Mesothelial cell of epicardium (in vitro differentiated cells): Measurements from ENCODE around the gene NCLN. TPM values are rescaled to one million over a fixed set of nuclear protein-coding genes. Genes with fewer than 3 reads are reported as not detected.

Experiments used
- DNase-seq, 2 experiments: peaks; one replicate each; pipeline ENCODE4 v3.0.0; 2021; ENCODE audit warnings: low spot score in 2 of 2; ENCODE audit not compliant: unreplicated experiment in 2 of 2
- H3K27ac Mint-ChIP-seq: 2 replicates; pipeline ENCODE4 v1.8.0; 2021; ENCODE audit warnings: mixed read lengths
- H3K27me3 Mint-ChIP-seq: 2 replicates; pipeline ENCODE4 v1.8.0; 2021; ENCODE audit warnings: low read depth, mixed read lengths
- H3K36me3 Mint-ChIP-seq: 2 replicates; pipeline ENCODE4 v1.8.0; 2021; ENCODE audit warnings: mixed read lengths
- H3K4me1 Mint-ChIP-seq: 2 replicates; pipeline ENCODE4 v1.8.0; 2021; ENCODE audit warnings: mixed read lengths
- H3K4me3 Mint-ChIP-seq: 2 replicates; pipeline ENCODE4 v1.8.0; 2021; ENCODE audit warnings: mild to moderate bottlenecking, moderate library complexity, mixed read lengths
- H3K9me3 Mint-ChIP-seq: 2 replicates; pipeline ENCODE4 v1.8.0; 2021; ENCODE audit warnings: mixed read lengths
- total RNA-seq: library from RNA; stranded (reverse); gene quantifications from 3 replicates; pipeline ENCODE4 v1.2.1, GENCODE V29; 2021
- TF ChIP-seq, protein P1 (sequence below): fragments of 200-600 bp; sonication (generic); IDR thresholded peaks from one replicate; pipeline ENCODE4 v1.5.0; 2021; ENCODE audit warnings: antibody characterized with exemption; ENCODE audit not compliant: unreplicated experiment

Gene NCLN
- total RNA-seq, 1 donor from 2014 or later: 51.2 TPM

DNA sequence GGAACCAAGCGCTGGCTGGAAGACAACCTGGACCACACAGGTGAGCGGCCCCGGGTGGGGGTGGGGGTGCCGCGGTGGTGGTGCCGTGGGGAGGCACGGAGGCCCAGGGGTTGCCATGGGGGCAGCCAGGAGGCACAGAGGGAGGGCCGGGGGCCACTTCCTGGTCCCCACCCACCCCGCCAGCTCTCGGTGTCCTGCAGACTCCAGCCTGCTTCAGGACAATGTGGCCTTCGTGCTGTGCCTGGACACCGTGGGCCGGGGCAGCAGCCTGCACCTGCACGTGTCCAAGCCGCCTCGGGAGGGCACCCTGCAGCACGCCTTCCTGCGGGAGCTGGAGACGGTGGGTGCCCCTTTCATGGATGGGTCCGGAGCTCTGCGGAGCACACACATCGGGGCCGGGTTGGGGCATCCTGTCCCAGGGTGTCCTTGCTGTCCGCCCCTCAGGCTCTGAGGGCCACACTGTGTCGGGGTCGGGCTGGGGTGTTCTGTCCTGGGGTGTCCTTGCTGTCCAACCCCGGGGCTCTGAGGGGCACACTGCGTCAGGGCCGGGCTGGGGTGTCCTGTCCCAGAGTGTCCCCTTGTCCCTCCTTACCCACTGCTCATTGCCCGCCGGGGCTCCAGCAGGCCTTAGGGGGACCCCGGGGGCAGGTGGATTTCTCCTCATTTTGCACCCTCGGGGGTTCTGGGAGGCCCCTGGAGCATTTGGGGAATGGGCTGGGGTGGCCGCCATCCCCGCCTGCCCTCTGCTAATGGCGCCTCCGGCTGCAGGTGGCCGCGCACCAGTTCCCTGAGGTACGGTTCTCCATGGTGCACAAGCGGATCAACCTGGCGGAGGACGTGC is 18.3 kb downstream of the NCLN start:
- no peak for DNase-seq
- TF ChIP-seq, protein P1, sequence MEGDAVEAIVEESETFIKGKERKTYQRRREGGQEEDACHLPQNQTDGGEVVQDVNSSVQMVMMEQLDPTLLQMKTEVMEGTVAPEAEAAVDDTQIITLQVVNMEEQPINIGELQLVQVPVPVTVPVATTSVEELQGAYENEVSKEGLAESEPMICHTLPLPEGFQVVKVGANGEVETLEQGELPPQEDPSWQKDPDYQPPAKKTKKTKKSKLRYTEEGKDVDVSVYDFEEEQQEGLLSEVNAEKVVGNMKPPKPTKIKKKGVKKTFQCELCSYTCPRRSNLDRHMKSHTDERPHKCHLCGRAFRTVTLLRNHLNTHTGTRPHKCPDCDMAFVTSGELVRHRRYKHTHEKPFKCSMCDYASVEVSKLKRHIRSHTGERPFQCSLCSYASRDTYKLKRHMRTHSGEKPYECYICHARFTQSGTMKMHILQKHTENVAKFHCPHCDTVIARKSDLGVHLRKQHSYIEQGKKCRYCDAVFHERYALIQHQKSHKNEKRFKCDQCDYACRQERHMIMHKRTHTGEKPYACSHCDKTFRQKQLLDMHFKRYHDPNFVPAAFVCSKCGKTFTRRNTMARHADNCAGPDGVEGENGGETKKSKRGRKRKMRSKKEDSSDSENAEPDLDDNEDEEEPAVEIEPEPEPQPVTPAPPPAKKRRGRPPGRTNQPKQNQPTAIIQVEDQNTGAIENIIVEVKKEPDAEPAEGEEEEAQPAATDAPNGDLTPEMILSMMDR: no peak
- H3K9me3 Mint-ChIP-seq: no peaks in the 10 kb centered on the region

DNA sequence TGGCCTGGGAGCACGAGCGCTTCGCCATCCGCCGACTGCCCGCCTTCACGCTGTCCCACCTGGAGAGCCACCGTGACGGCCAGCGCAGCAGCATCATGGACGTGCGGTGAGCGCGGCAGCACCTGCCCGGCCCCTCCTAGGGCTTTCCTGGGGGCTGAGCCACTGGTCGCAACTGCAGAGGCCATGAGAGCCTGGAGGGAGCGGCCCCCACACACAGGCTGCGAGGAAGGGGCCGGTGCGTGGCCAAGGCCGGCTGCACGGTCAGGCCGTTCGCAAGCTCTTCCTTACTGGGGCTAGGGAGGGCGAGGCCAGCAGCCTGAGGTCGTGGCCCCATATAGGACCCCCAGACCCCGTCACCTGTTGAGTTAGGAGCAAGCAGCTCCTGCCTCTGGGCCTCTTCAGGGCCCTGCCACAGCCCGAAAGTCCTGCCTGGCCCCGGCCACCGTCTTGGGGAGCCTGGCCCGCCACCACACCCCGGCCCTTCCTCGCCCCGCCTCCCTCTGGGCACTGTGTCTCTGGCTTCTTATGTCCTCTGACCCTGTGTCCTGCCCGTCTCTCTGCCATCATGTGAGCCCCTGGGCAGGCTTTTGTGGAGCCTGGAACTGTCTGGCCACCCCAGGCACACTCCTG is 19.0 kb downstream of the NCLN start:
- Mint-ChIP-seq H3K9me3 (no peaks in the 10 kb centered on the region), H3K27me3 (no peaks in the 10 kb centered on the region), H3K36me3 (peaks cover 2% of the 10 kb centered on the region), H3K27ac (no peak overlapping the region), H3K4me3 (no peak overlapping the region), H3K4me1 (no peaks in the 10 kb centered on the region)
- TF ChIP-seq, protein P1: no peak
- no peak for DNase-seq

More for the DNA sequence above, 18.3 kb downstream of the NCLN start:
- Mint-ChIP-seq H3K27ac (no peak overlapping the region), H3K36me3 (peaks cover 2% of the 10 kb centered on the region), H3K27me3 (no peaks in the 10 kb centered on the region), H3K4me1 (no peaks in the 10 kb centered on the region), H3K4me3 (no peak overlapping the region)

DNA sequence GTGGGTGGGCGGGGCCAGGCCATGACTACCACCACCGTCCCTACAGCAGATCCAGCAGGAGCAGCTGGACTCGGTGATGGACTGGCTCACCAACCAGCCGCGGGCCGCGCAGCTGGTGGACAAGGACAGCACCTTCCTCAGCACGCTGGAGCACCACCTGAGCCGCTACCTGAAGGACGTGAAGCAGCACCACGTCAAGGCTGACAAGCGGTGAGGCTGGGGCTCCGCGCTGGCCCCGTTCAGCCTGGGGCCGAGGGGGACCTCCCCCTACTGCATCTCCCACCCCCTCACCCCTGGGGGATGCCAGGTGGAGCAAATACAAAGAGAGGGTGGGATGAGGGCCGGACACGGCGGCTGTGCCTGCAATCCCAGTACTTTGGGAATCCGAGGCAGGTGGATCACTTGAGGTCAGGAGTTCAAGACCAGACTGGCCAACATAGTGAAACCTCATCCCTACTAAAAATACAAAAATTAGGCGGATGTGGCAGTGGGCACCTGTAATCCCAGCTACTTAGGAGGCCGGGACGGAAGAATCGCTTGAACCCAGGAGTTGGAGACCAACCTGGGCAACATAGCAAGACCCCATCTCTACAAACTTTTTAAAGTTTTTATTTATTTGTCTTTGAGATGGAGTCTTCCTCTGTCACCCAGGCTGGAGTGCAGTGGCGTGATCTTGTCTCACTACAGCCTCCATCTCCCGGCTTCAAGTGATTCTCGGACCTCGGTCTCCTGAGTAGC is 20.7 kb downstream of the NCLN start:
- TF ChIP-seq, protein P1: no peak
- no peaks in the 10 kb centered on the region for H3K27me3 Mint-ChIP-seq
- H3K27ac Mint-ChIP-seq: no peak overlapping the region
- H3K4me1 Mint-ChIP-seq: no peaks in the 10 kb centered on the region
- H3K9me3 Mint-ChIP-seq: no peaks in the 10 kb centered on the region
- H3K36me3 Mint-ChIP-seq: peaks cover 2% of the 10 kb centered on the region
- no peak for DNase-seq
- H3K4me3 Mint-ChIP-seq: no peak overlapping the region

DNA sequence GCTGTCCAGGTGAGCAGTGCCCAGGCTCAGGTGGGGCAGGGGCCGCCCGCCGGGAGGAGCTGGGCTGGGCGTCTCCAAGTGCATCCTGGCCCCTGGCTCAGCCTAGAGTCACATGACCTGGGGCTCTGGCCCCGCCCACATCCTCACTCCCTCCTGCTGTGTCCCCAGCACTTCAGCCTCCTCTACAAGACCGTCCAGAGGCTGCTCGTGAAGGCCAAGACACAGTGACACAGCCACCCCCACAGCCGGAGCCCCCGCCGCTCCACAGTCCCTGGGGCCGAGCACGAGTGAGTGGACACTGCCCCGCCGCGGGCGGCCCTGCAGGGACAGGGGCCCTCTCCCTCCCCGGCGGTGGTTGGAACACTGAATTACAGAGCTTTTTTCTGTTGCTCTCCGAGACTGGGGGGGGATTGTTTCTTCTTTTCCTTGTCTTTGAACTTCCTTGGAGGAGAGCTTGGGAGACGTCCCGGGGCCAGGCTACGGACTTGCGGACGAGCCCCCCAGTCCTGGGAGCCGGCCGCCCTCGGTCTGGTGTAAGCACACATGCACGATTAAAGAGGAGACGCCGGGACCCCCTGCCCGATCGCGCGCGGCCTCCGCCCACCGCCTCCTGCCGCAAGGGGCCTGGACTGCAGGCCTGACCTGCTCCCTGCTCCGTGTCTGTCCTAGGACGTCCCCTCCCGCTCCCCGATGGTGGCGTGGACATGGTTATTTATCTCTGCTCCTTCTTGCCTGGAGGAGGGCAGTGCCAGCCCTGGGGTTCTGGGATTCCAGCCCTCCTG is 21.9 kb downstream of the NCLN start:
- H3K27me3 Mint-ChIP-seq: no peaks in the 10 kb centered on the region
- no peak overlapping the region for H3K4me3 Mint-ChIP-seq
- H3K27ac Mint-ChIP-seq: no peak overlapping the region
- no peak for DNase-seq
- peaks cover 2% of the 10 kb centered on the region for H3K36me3 Mint-ChIP-seq
- no peaks in the 10 kb centered on the region for H3K9me3 Mint-ChIP-seq
- TF ChIP-seq, protein P1: no peak
- H3K4me1 Mint-ChIP-seq: no peaks in the 10 kb centered on the region
